SK-MEL-5 (cell line): Measurements from ENCODE around the gene EFCAB13. TPM values are rescaled to one million over a fixed set of nuclear protein-coding genes. Genes with fewer than 3 reads are reported as not detected.
"Not testable (repeated sequence)": the region's sequence is repeated elsewhere in the genome, so short reads cannot be mapped to it uniquely, and the experiment has no call there.

Experiments
- DNase-seq: peaks from one replicate; pipeline ENCODE4 v3.0.0-alpha.2; 2016; ENCODE audit warnings: low read depth, low spot score
- in situ Hi-C: cut with HindIII; loops from 2 replicates; pipeline ENCODE4 v1.10.0; 2016; ENCODE audit warnings: low sequenced_read_pairs, high pct_unique_total_duplicates, low pct_unique_long_range_greater_than_20kb
- total RNA-seq: library from RNA; depleted of rRNA; stranded (reverse); fragments of >200 nt; shearing (Covaris generic); gene quantifications from 2 replicates; pipeline ENCODE4 v1.2.3, GENCODE V29; 2014

The EFCAB13 gene
- total RNA-seq, 1 experiment from 2014 or later: 1.8 TPM

DNA sequence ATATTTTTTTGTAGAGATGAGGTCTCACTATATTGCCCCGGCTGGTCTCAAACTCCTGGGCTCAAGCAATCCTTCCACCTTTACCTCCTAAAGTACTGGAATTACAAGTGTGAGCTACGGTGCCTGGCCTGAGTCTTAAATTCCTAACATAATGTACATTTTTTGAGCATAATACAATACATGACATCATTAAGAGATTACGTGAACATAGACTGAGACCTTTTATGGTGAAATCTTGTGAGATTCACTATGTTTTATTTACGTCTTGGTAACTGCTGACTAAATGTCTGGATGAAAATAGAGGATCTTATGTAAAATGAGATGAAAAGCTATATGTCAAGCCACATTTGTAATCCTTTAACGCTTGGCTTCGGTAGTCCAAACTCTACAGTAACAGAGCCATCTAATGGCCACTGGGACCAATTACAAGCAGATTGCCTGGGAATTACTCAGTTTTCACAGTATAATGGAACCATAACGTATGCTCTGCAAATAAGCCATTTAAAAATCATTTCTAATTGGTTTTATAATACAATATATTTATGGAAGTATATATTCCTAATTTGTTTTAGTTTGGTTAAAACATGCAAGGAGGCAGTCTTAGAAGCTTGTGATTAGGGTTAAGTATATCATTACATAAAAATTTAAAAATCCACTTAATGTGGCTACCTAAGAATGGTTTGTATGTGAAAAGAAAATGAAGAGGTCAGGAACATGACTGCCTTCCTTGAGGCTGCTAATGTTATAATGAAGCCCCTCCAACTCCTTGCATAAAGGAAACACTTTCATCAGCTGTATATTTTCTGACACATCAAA, 8.1 kb upstream of the EFCAB13 start:
- DNase-seq: peak; percentile 77
- in situ Hi-C loops: no loop called here

- DNase-seq: no peak
- in situ Hi-C loops: no loop called here
These were observed 7.4 kb upstream of the EFCAB13 start for GRCh38 chr17:47316311-47316710.

- DNase-seq: no peak
- in situ Hi-C loops: no loop called here
These were observed 6.6 kb upstream of the EFCAB13 start for GRCh38 chr17:47317119-47317518.

GRCh38 chr17:47318197-47318918, 5.4 kb upstream of the EFCAB13 start:
- DNase-seq: no peak
- in situ Hi-C loops: no loop called here

DNA sequence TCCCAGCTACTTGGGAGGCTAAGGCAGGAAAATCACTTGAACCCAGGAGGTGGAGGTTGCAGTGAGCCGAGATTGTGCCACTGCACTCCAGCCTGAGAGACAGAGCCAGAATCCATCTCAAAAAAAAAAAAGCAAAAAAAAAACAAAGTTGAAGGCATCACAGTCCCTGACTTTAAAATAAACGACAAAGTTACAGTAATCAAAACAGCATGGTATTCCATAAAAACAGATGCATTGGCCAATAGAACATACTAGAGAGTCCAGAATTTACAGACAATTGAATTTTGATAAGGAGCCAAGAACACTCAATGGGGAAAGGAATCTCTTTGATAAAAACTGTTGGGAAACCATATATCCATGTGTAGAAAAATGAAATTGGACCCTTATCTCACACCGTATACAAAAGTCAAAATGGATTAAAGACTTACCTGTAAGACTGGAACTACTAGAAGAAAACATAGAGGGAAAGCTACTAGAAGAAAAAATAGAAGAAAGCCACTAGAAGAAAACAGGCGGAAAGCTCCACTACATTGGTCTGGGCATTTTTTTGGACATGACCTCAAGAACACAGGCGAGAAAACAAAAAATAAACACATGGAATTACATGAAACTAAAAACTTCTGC, 2.8 kb upstream of the EFCAB13 start:
- in situ Hi-C loops: no loop called here
- no peak for DNase-seq

- in situ Hi-C loops: no loop called here
- DNase-seq: peak; percentile 41
These were observed 667 bp downstream of the EFCAB13 start for GRCh38 chr17:47324224-47325020.

DNA sequence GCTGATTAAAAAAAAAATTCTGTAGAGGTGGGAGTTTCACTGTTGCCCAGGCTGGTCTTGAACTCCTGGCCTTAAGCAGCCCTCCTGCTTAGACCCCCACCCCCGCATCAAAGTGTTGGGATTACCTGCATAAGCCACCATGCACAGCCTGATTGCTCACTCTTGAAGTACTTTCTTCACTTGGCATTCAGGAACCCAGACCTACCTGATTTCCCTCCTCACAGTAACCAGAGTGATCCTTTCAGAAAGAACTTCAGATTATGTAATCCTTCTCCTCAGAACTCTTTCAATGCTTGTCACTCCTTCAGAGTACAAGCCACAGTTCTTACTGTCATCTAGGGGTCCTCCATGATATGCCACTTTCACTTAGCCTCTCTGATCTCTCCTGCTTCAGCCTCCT, 1.4 kb downstream of the EFCAB13 start:
- in situ Hi-C loops: no loop called here
- DNase-seq: no peak

DNA sequence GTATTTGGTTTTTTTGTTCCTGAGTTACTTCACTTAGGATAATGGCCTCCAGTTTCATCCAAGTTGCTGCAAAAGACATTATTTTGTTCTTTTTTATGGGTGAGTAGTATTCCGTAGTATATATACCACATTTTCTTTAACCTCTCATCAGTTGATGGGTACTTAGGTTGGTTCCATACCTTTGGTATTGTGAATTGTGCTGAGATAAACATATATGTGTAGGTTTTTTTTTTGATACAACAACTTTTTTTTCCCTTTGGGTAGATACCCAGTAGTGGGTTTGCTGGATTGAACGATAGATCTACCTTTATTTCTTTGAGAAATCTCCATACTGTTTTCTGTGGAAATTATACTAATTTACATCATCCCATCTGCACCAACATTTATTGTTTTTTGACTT, 6.8 kb downstream of the EFCAB13 start:
- in situ Hi-C loops: no loop called here
- DNase-seq: no peak

DNA sequence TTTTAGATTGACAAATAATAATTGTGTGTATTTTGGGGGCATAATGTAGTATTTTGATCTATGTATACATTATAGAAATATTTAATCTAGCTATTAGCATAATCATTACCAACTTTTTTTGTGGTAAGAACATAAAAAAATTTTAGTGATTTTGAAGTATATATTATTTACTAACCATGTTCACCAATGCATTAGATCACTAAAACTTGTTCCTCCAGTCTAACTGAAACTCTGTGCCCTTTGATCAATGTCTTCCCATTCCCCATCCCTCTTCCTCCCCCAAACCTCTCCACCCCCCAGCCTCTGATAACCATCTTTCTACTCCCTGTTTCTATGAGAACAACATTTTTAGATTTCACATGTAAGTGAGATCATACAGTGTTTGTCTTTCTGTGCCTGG, 8.5 kb downstream of the EFCAB13 start:
- in situ Hi-C loops: no loop called here

GRCh38 chr17:47335101-47335936, 11.6 kb downstream of the EFCAB13 start:
- in situ Hi-C loops: no loop called here

More for the DNA sequence above, 8.5 kb downstream of the EFCAB13 start:
- DNase-seq: no peak

DNA sequence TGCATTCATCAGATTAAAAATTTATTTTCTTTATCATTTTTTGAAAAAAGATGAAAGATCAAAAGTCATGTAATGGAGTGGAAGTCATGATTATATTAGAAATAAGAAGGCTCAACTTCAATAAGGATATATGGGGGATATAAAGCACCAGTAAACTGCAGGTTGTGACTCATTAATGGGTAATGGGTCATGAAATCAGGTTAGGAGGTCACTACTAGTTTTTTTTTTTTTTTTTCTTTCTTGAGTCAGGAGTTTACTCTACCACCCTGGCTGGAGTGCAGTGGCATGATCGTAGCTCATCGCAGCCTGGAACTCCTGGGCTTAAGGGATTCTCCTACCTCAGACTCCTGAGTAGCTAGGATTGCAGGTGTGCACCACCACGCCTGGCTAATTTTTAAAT, 14.3 kb downstream of the EFCAB13 start:
- in situ Hi-C loops: no loop called here
- DNase-seq: no peak

More at GRCh38 chr17:47335101-47335936, 11.6 kb downstream of the EFCAB13 start:
- DNase-seq: no peak

- DNase-seq: no peak
- in situ Hi-C loops: no loop called here
These were observed 29.1 kb downstream of the EFCAB13 start for GRCh38 chr17:47352848-47353247.

GRCh38 chr17:47358652-47359051, 34.9 kb downstream of the EFCAB13 start:
- no peak for DNase-seq
- in situ Hi-C loops: no loop called here

DNA sequence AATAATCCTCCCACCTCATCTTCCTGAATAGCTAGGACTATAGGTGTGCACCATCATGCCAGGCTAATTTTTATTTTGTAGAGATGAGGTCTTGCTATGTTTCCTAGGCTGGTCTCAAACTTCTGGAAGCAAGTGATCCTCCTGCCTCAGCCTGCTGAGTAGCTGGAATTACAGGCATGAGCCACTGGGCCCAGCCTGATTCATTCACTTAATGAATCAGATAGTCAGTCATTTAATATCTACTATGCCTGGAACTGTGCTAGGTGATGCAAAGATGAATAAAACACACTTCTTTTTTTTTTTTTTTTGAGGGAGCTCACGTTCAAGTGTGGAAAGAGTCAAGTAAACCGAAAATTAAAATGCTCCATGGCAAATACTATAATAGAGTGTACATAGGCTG, 39.4 kb downstream of the EFCAB13 start:
- in situ Hi-C loops: no loop called here
- no peak for DNase-seq

DNA sequence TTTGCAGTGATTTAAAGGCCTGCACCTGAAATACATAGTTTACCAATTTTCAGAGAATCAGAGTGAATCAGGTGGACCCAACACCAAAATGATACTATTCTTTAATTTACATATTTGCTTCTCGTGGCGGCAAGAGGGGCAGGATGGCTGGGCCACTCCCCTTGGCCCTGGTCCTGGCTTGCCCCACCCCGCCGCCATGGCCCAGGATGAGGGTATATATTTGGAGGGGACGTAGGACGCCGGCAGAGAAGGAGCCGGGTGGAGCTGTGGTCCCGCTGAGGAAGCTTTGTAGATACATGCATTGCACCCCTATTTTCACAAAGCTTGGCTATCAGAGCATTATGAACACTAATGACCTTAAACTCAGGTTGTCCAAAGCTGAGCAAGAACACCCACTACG, 43.5 kb downstream of the EFCAB13 start:
- no peak for DNase-seq
- in situ Hi-C loops: no loop called here

GRCh38 chr17:47368262-47368661, 44.5 kb downstream of the EFCAB13 start:
- in situ Hi-C loops: no loop called here
- DNase-seq: no peak

DNA sequence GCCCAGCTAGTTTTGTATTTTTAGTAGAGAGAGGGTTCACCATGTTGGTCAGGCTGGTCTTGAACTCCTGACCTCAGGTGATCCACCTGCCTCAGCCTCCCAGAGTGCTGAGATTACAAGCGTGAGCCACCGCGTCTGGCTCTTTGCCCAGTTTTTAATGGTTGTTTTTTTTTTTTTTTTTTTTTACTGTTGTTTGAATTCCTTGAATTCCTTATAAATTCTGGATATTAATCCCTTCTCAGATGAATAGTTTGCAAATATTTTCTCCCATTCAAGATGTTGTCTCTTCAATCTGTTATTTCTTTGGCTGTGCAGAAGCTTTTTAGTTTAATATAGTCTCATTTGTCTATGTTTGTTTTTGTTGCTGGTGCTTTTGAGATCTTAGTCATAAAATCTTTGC, 47.1 kb downstream of the EFCAB13 start:
- in situ Hi-C loops, DNase-seq: not testable (repeated sequence)
